GM21447 (cell line): ENCODE data around the gene FCRL6.
A peak's percentile ranks its signal among the peaks of the same experiment; 100 is the strongest.

ENCODE experiments used
- ATAC-seq: cut with Tn5 transposase; IDR thresholded peaks from one replicate; pipeline ENCODE4 v1.9.1; 2021; ENCODE audit not compliant: unreplicated experiment

Gene FCRL6

GRCh38 chr1:159798893-159799292 is 3.3 kb upstream of the FCRL6 start:
- no peak for ATAC-seq

GRCh38 chr1:159799446-159799985 is 2.6 kb upstream of the FCRL6 start:
- ATAC-seq = no peak

- no peak for ATAC-seq
Observed at GRCh38 chr1:159800177-159800930, 1.8 kb upstream of the FCRL6 start.

GRCh38 chr1:159803956-159804689 is 2.0 kb downstream of the FCRL6 start:
- no peak for ATAC-seq

GRCh38 chr1:159804924-159805323 is 2.8 kb downstream of the FCRL6 start:
- no peak for ATAC-seq

- ATAC-seq = no peak
Observed at GRCh38 chr1:159815926-159816325, 13.8 kb downstream of the FCRL6 start.

GRCh38 chr1:159817276-159818041 is 15.3 kb downstream of the FCRL6 start:
- no peak for ATAC-seq

GRCh38 chr1:159821171-159821867 is 19.2 kb downstream of the FCRL6 start:
- no peak for ATAC-seq

- ATAC-seq = no peak
Observed at GRCh38 chr1:159823406-159823805, 21.2 kb downstream of the FCRL6 start.

GRCh38 chr1:159825564-159825963 is 23.4 kb downstream of the FCRL6 start:
- ATAC-seq = no peak

GRCh38 chr1:159826441-159827101 is 24.4 kb downstream of the FCRL6 start, which contains the start of gene SLAMF8:
SLAMF8 (plus strand) TSS chr1:159826873; CDS start chr1:159826899, 26 bp downstream.
- peak; percentile 52 for ATAC-seq

GRCh38 chr1:159827102-159827490 is 24.9 kb downstream of the FCRL6 start:
- ATAC-seq = no peak

- no peak for ATAC-seq
Observed at GRCh38 chr1:159827549-159827948, 25.4 kb downstream of the FCRL6 start.

- ATAC-seq = no peak
Observed at GRCh38 chr1:159828176-159828575, 26.0 kb downstream of the FCRL6 start.

GRCh38 chr1:159828581-159829272 is 26.6 kb downstream of the FCRL6 start:
- ATAC-seq = no peak

- ATAC-seq = peak; percentile 68
Observed at GRCh38 chr1:159829273-159829634, 27.1 kb downstream of the FCRL6 start.

GRCh38 chr1:159829822-159830465 is 27.8 kb downstream of the FCRL6 start:
- no peak for ATAC-seq

GRCh38 chr1:159830722-159831121 is 28.6 kb downstream of the FCRL6 start:
- ATAC-seq = no peak
